Measurements from ENCODE around the gene MYH3.

MYH3 gene

GRCh38 chr17:10612957-10613744, 44.0 kb downstream of the MYH3 start:
- no peak for DNase-seq

- DNase-seq: no peak
Measured at GRCh38 chr17:10610884-10611283, 46.2 kb downstream of the MYH3 start.

- DNase-seq: no peak
Measured at GRCh38 chr17:10608244-10608643, 48.9 kb downstream of the MYH3 start.

GRCh38 chr17:10606110-10606509, 51.0 kb downstream of the MYH3 start:
- no peak for DNase-seq

GRCh38 chr17:10605221-10605783, 51.8 kb downstream of the MYH3 start:
- DNase-seq: no peak

- DNase-seq: no peak
Measured at GRCh38 chr17:10604521-10604920, 52.6 kb downstream of the MYH3 start.

- DNase-seq: no peak
Measured at GRCh38 chr17:10603931-10604330, 53.2 kb downstream of the MYH3 start.

GRCh38 chr17:10600571-10600970, 56.5 kb downstream of the MYH3 start:
- no peak for DNase-seq

- DNase-seq: no peak
Measured at GRCh38 chr17:10598621-10599020, 58.5 kb downstream of the MYH3 start.

GRCh38 chr17:10589553-10590145, 67.5 kb downstream of the MYH3 start:
- DNase-seq: no peak

GRCh38 chr17:10585529-10585928, 71.6 kb downstream of the MYH3 start:
- no peak for DNase-seq

- DNase-seq: no peak
Measured at GRCh38 chr17:10583834-10584233, 73.3 kb downstream of the MYH3 start.

GRCh38 chr17:10579270-10579669, 77.8 kb downstream of the MYH3 start:
- DNase-seq: no peak
